Epithelial cell of proximal tubule (primary cell): ENCODE measurements around the gene REPS1. TPM values are rescaled to one million over a fixed set of nuclear protein-coding genes. Genes with fewer than 3 reads are reported as not detected.

Experiments used
- DNase-seq: peaks from one replicate; pipeline ENCODE4 v3.0.0-alpha.2; 2011; ENCODE audit warnings: low read depth
- H3K4me3 ChIP-seq: 2 replicates; pipeline ENCODE4 v1.5.1; 2011; ENCODE audit warnings: low read depth, mild to moderate bottlenecking, low read length
- CTCF ChIP-seq: conservative IDR thresholded peaks from 2 replicates; pipeline ENCODE4 v1.5.1; 2012; ENCODE audit warnings: low read depth, mild to moderate bottlenecking, low read length
- total RNA-seq: library from RNA; depleted of rRNA; stranded (reverse); fragments of >200 nt; gene quantifications from 2 replicates; pipeline ENCODE4 v1.2.3, GENCODE V29; 2015

The REPS1 gene
- total RNA-seq, 1 donor from 2014 or later, result 26.8 TPM

- no peak for TF ChIP-seq CTCF
- DNase-seq, result no peak
- H3K4me3 ChIP-seq, result no peak overlapping the region
Observed at GRCh38 chr6:138979365-138979764, 8.7 kb downstream of the REPS1 start.

GRCh38 chr6:138978229-138978628, 9.8 kb downstream of the REPS1 start:
- DNase-seq, result no peak
- TF ChIP-seq CTCF, result no peak

GRCh38 chr6:138977646-138978167, 10.3 kb downstream of the REPS1 start:
- H3K4me3 ChIP-seq, result no peak overlapping the region
- TF ChIP-seq CTCF, result no peak
- no peak for DNase-seq

More at GRCh38 chr6:138978229-138978628, 9.8 kb downstream of the REPS1 start:
- H3K4me3 ChIP-seq, result no peak overlapping the region

GRCh38 chr6:138977242-138977641, 10.8 kb downstream of the REPS1 start:
- no peak for TF ChIP-seq CTCF

GRCh38 chr6:138975815-138976214, 12.2 kb downstream of the REPS1 start:
- H3K4me3 ChIP-seq, result no peak overlapping the region
- TF ChIP-seq CTCF, result no peak
- no peak for DNase-seq

More at GRCh38 chr6:138977242-138977641, 10.8 kb downstream of the REPS1 start:
- H3K4me3 ChIP-seq, result no peak overlapping the region
- DNase-seq, result no peak

- H3K4me3 ChIP-seq, result no peak overlapping the region
- no peak for DNase-seq
- TF ChIP-seq CTCF, result no peak
Observed at GRCh38 chr6:138973466-138974153, 14.4 kb downstream of the REPS1 start.

- no peak overlapping the region for H3K4me3 ChIP-seq
- DNase-seq, result no peak
- no peak for TF ChIP-seq CTCF
Observed at GRCh38 chr6:138972226-138972665, 15.8 kb downstream of the REPS1 start.
